HG03196 (cell line): ENCODE results near the gene CRADD.
"Not testable (repeated sequence)": the region's sequence is repeated elsewhere in the genome, so short reads cannot be mapped to it uniquely, and the experiment has no call there.

Source experiments
- ATAC-seq: cut with Tn5 transposase; IDR thresholded peaks from one replicate; pipeline ENCODE4 v1.9.1; 2021; ENCODE audit not compliant: unreplicated experiment

CRADD gene

DNA sequence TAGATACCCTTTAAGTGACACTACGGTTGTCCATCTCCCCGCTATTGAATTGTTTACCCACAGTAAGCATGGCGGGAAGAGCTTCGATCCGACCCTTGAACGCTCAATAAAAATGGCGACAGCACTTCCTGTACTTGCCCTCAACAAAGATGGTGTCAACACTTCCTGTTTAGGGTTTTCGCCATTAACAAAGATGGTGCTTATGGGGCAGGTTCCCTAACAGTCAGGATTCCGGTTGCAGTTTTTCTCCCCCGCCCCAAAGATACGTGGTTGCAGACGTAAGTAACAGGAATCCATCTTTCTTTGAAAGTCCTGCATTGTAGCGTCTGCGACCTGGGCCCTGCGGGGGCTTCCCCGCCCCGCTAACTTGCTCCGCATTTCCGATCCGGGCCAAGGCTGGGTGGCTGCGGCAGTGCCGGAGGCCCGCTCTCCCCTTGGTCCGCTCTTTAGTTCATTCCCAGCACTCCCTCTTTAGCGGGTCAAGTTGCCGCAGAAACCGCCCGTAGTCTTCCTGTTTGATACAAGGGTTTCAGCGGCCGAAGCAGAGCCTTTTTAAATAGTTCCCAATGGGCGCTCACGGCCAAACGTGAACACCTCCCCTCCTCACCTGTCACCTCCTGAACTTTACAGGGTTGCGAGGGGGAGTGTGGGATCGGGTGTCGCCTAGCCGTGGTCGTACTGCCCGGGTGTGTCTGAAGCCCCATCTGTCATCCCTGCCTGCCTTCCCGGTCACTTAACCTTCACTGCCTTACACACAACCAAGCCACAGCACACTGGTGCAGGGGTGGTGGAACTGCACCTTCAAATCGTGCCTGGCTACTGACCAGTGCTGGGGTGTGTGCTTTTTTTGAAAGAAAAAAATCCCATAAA lies at the start of gene CRADD:
CRADD (plus strand) TSS at position 181 of the 870 bp plus-strand sequence.
- ATAC-seq, result peak; percentile 86

- no peak for ATAC-seq
Measured at GRCh38 chr12:93632383-93632782, 44.8 kb upstream of the CRADD start.

DNA sequence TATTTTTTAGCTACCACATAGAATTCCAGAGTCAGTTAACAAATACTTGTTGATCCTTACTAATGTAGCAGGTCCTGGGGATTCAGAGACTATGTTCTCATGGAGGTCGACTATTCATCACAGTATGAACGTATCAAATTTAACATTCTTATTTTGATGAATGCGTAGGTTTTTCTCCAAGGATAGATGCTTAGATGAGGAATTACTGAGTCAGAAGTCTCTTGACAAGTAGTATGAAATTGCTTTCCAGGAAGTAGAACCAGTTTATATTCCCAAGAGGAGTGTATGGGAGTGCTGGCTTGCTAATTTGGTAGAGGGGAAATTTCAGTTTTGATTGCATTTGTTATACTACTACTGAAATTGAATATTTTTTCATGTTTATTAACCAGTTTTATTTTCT lies 42.8 kb upstream of the CRADD start:
- no peak for ATAC-seq

GRCh38 chr12:93636708-93637107 lies 40.5 kb upstream of the CRADD start:
- ATAC-seq, result no peak

- ATAC-seq, result no peak
Measured at GRCh38 chr12:93638095-93638494, 39.1 kb upstream of the CRADD start.

DNA sequence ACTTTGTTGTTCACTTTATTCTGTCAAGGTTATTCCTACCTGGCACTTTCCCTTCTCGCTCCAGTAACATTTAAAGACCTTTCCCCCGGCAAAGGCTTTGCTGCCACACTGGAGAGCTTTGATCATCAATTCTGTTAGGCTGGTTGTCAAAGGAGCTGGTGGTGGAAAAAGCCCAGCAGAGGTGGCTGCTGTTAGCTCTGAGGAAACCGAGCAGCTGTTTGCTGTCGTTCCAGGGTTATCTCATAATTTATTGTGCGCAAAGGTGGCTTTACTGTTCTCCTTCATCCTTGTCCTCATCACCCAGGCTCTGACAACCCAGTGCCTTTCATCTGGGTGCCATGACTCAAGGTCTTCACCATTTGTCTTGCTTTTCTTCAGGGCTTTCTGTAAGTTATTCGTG lies 38.2 kb upstream of the CRADD start:
- no peak for ATAC-seq

- no peak for ATAC-seq
Measured at GRCh38 chr12:93639406-93639805, 37.8 kb upstream of the CRADD start.

DNA sequence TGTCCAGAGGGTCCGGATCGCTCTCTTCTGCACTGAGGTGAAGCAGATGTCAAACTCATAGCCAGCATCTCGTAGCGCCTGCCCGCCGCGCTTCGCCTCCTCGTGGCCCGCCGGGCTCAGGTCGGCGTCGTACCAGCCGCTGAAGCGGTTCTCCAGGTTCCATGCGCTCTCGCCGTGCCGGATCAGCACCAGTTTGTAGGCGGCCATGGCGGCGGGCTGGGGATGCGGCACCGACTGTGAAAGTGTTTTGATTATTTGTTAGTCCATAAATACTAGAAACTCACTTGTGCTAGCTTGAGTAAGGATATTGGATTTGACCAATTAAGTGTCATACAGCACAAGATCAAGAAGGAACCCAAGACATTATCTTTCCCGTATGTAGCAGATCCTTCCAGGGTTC lies 35.8 kb upstream of the CRADD start:
- ATAC-seq, result not testable (repeated sequence)

DNA sequence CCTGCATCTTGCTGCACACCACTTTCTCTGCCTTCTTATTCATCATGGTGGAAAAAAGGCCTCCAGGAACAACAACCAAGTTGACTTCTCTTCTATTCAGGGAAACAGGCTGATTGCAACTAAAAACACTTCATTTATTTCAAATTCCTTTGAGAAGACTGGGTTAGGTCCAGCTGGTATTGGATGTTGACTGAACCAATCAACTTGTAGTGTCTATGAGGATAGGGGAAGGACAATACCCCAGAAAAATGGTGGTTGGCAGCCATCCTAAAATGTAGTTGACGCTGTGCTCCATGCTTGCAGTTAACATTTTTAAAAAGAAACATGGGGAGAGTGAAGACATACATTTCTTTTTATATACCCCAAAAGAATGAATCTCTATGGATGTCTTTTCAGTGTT lies 34.4 kb upstream of the CRADD start:
- no peak for ATAC-seq

GRCh38 chr12:93645702-93646101 lies 31.5 kb upstream of the CRADD start:
- no peak for ATAC-seq

GRCh38 chr12:93650626-93651025 lies 26.5 kb upstream of the CRADD start:
- ATAC-seq, result no peak

DNA sequence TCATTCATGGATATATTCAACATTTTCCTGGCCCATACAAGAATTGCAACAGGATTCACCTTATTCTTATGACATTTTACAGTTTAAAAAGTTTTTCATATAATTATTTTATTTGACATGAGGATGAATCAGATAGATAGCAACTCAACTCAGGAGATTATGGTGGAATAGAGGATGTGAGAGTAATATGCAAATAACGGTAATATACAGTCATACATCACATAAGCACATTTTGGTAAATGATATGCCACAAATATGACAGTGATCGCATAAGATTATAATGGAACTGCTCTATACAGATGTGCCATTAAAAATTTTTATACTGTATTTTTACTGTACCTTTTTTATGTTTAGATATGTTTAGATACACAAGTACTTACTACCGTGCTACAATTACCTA lies 24.1 kb upstream of the CRADD start:
- ATAC-seq, result no peak

GRCh38 chr12:93653712-93654111 lies 23.5 kb upstream of the CRADD start:
- ATAC-seq, result no peak

GRCh38 chr12:93654421-93654820 lies 22.8 kb upstream of the CRADD start:
- no peak for ATAC-seq

- ATAC-seq, result no peak
Measured at GRCh38 chr12:93657071-93657470, 20.1 kb upstream of the CRADD start.

DNA sequence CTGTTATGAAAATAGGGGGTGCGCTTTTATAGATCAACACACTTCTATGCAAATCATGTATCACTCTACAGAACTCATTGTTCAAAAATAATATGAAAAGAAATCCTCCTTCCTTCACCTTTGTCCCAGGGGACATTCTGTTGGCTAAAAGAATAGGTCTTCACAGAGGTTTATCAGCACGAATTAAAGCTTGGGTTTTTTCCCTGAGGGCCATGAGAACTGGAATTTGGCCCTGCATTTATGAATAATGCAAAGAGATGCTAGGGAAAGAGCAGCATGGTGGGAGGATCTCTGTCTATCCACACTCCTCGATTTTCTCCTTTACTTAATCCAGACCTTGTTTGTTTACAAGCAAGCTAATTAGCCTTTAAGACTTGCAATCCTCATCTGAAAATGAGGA lies 16.2 kb upstream of the CRADD start:
- no peak for ATAC-seq

- ATAC-seq, result no peak
Measured at GRCh38 chr12:93663006-93663728, 14.0 kb upstream of the CRADD start.

DNA sequence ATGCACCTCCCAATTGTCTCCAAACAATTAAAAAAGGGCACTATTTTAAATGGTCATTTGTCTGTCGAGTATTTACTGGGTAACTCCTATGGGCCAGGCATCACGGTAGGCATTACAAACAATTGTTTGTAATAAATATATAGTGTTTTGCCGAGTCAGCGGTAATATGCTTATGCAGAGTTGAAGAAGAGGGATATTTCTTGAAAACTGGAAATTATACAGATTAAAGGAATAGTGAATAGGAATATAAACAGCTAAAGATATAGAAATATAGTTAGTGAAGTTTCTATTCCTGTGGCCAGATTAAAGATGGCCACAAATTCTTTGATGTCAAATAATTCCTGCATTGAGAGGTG lies 13.5 kb upstream of the CRADD start:
- no peak for ATAC-seq

- no peak for ATAC-seq
Measured at GRCh38 chr12:93664573-93665138, 12.5 kb upstream of the CRADD start.

GRCh38 chr12:93667672-93668071 lies 9.5 kb upstream of the CRADD start:
- ATAC-seq, result no peak

GRCh38 chr12:93668919-93669418 lies 8.2 kb upstream of the CRADD start:
- ATAC-seq, result peak; percentile 60

GRCh38 chr12:93669452-93669851 lies 7.7 kb upstream of the CRADD start:
- ATAC-seq, result no peak
